ENCODE results near the gene VAV3.

The VAV3 gene

DNA sequence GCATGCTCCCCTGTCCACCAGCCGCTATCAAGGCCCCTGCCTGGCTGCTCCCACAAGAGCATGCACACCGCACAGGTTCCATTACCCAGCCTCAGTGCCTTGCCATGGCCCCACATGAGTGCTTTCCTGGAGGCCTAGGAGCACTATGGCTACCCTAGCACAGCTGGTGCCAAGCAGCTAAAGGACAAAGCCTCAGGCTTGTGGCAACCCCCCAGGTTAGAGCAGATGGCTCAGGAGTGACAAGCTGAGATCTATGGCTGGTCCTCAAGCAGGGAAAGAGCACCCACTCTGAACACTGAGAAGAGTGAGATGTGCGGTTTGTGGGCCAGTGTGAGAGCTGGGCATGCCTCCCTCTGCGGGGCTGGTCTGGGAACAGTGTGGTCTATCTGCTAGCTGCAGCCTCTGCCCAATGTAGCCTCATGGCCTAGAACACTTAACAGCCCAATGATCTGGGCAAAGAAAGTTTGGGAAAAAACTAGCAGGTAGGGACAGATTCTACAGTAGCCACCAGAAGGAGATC lies 129.8 kb downstream of the VAV3 start:
- Histone ChIP-seq H3K4me3 (ENCODE audit: low read length) (no peak overlapping the region), H3K79me2 (ENCODE audit: control insufficient read depth, low read length) (no peaks in the 10 kb centered on the region), H3K4me1 (ENCODE audit: control insufficient read depth, low read length) (peaks cover 36% of the 10 kb centered on the region)

DNA sequence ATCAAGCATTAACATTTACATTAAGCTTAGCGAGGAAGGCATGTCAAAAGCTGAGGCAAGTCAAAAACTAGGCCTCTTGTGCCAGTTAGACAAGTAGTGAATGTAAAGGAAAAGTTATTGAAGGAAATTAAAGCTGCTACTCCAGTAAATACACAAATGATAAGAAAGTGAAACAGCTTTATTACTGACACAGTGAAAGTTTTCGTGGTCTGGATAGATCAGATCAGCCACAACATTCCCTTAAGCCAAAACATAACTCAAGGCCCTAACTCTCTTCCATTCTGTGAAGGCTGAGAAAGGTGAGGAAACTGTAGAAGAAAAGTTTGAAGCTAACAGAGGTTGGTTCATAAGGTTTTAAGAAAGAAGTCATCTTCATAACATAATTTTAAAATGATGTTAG lies 131.9 kb downstream of the VAV3 start:
- peaks cover 3% of the 10 kb centered on the region; the same call in 1 of the 2 replicates for H3F3A ChIP-seq (ENCODE audit: control insufficient read depth, insufficient read depth)
- no peaks in the 10 kb centered on the region for H3K36me3 ChIP-seq (ENCODE audit: control insufficient read depth, low read length)
- H4K20me1 ChIP-seq (ENCODE audit: control insufficient read depth, insufficient read depth, low read depth, low read length): no peaks in the 10 kb centered on the region
- no peak overlapping the region for H3K4me2 ChIP-seq (ENCODE audit: low read length)
- H3K27ac ChIP-seq (ENCODE audit: low read depth, low read length): no peak overlapping the region
- peaks cover 45% of the 10 kb centered on the region for H3K4me1 ChIP-seq (ENCODE audit: control insufficient read depth, low read length)
- no peaks in the 10 kb centered on the region for H3K27me3 ChIP-seq (ENCODE audit: control insufficient read depth, low read length)
- no peak overlapping the region for H3K4me3 ChIP-seq (ENCODE audit: low read length)
- peaks cover 6% of the 10 kb centered on the region; the same call in 1 of the 2 replicates for H3K9me3 ChIP-seq (ENCODE audit: control insufficient read depth, insufficient read depth, low read length)
- TF ChIP-seq EZH2phosphoT487 (IDR thresholded peaks at IDR 0.05; ENCODE audit: borderline replicate concordance, low read length): no peak
- TF ChIP-seq, protein P1, sequence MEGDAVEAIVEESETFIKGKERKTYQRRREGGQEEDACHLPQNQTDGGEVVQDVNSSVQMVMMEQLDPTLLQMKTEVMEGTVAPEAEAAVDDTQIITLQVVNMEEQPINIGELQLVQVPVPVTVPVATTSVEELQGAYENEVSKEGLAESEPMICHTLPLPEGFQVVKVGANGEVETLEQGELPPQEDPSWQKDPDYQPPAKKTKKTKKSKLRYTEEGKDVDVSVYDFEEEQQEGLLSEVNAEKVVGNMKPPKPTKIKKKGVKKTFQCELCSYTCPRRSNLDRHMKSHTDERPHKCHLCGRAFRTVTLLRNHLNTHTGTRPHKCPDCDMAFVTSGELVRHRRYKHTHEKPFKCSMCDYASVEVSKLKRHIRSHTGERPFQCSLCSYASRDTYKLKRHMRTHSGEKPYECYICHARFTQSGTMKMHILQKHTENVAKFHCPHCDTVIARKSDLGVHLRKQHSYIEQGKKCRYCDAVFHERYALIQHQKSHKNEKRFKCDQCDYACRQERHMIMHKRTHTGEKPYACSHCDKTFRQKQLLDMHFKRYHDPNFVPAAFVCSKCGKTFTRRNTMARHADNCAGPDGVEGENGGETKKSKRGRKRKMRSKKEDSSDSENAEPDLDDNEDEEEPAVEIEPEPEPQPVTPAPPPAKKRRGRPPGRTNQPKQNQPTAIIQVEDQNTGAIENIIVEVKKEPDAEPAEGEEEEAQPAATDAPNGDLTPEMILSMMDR (IDR thresholded peaks at IDR 0.05; ENCODE audit: low read depth, low read length, poor library complexity, severe bottlenecking): no peak
- no peaks in the 10 kb centered on the region for H3K9me2 ChIP-seq (replicated peaks; ENCODE audit: control insufficient read depth, low read length)
- H3K79me2 ChIP-seq (ENCODE audit: control insufficient read depth, low read length): no peaks in the 10 kb centered on the region

More for the DNA sequence above, 129.8 kb downstream of the VAV3 start:
- no peak overlapping the region for H3K4me2 ChIP-seq (ENCODE audit: low read length)
- H3K36me3 ChIP-seq (ENCODE audit: control insufficient read depth, low read length): no peaks in the 10 kb centered on the region
- no peaks in the 10 kb centered on the region for H3K9me2 ChIP-seq (replicated peaks; ENCODE audit: control insufficient read depth, low read length)
- no peaks in the 10 kb centered on the region for H3F3A ChIP-seq (ENCODE audit: control insufficient read depth, insufficient read depth)
- H3K27me3 ChIP-seq (ENCODE audit: control insufficient read depth, low read length): no peaks in the 10 kb centered on the region
- TF ChIP-seq, protein P1 (IDR thresholded peaks at IDR 0.05; ENCODE audit: low read depth, low read length, poor library complexity, severe bottlenecking): no peak
- no peak for TF ChIP-seq EZH2phosphoT487 (IDR thresholded peaks at IDR 0.05; ENCODE audit: borderline replicate concordance, low read length)
- H3K27ac ChIP-seq (ENCODE audit: low read depth, low read length): no peak overlapping the region
- no peaks in the 10 kb centered on the region for H4K20me1 ChIP-seq (ENCODE audit: control insufficient read depth, insufficient read depth, low read depth, low read length)
- peaks cover 6% of the 10 kb centered on the region; the same call in 1 of the 2 replicates for H3K9me3 ChIP-seq (ENCODE audit: control insufficient read depth, insufficient read depth, low read length)

DNA sequence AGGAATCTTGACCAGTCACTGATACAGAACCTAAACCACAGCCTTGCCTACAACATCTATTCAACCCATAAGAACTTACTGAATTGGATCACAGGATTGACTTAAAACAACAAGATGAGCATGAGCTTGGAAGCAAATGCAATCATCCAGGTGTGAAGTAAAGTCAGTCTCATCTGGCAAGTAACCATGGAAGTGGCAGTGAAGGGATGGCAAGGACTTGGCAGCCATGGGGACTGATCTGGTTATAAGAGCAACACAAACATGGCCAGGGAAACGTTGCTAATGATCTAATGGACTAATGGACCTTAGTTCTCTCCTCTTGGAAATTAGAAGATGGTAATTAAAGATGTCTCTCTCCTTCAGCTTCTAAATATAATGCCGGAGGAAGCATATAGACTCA lies 133.1 kb downstream of the VAV3 start:
- peaks cover 3% of the 10 kb centered on the region; the same call in 1 of the 2 replicates for H3F3A ChIP-seq (ENCODE audit: control insufficient read depth, insufficient read depth)
- H4K20me1 ChIP-seq (ENCODE audit: control insufficient read depth, insufficient read depth, low read depth, low read length): no peaks in the 10 kb centered on the region
- H3K79me2 ChIP-seq (ENCODE audit: control insufficient read depth, low read length): no peaks in the 10 kb centered on the region
- TF ChIP-seq, protein P1 (IDR thresholded peaks at IDR 0.05; ENCODE audit: low read depth, low read length, poor library complexity, severe bottlenecking): no peak
- no peak for TF ChIP-seq EZH2phosphoT487 (IDR thresholded peaks at IDR 0.05; ENCODE audit: borderline replicate concordance, low read length)
- peaks cover 53% of the 10 kb centered on the region for H3K4me1 ChIP-seq (ENCODE audit: control insufficient read depth, low read length)
- no peaks in the 10 kb centered on the region for H3K9me3 ChIP-seq (ENCODE audit: control insufficient read depth, insufficient read depth, low read length)
- no peaks in the 10 kb centered on the region for H3K36me3 ChIP-seq (ENCODE audit: control insufficient read depth, low read length)
- H3K27ac ChIP-seq (ENCODE audit: low read depth, low read length): no peak overlapping the region
- H3K9me2 ChIP-seq (replicated peaks; ENCODE audit: control insufficient read depth, low read length): no peaks in the 10 kb centered on the region
- H3K27me3 ChIP-seq (ENCODE audit: control insufficient read depth, low read length): no peaks in the 10 kb centered on the region
- no peak overlapping the region for H3K4me3 ChIP-seq (ENCODE audit: low read length)
- 0 out of 2 replicates have a peak overlapping the region, but pooled peaks have one; percentile 3 for H3K4me2 ChIP-seq (ENCODE audit: low read length)
